ENCODE results near the gene RCAN3.

RCAN3 gene

GRCh38 chr1:24505816-24506215 is 3.2 kb downstream of the RCAN3 start:
- no peak for ATAC-seq
- TF ChIP-seq OSR1 (CRISPR knock-in tag; IDR thresholded peaks at IDR 0.05) (no peak), TSHZ2 (CRISPR knock-in tag; IDR thresholded peaks at IDR 0.05) (no peak), TCF4 (CRISPR knock-in tag; IDR thresholded peaks at IDR 0.05; ENCODE audit: borderline replicate concordance) (no peak), ZNF565 (CRISPR knock-in tag; conservative IDR thresholded peaks at IDR 0.05; ENCODE audit: low read depth) (no peak), SNAI2 (CRISPR knock-in tag; IDR thresholded peaks at IDR 0.05) (no peak), RARB (CRISPR knock-in tag; IDR thresholded peaks at IDR 0.05) (no peak), GLIS3 (CRISPR knock-in tag; IDR thresholded peaks at IDR 0.05) (no peak), ZNF8 (CRISPR knock-in tag; IDR thresholded peaks at IDR 0.05) (no peak), CREB5 (CRISPR knock-in tag; IDR thresholded peaks at IDR 0.05; ENCODE audit: low read depth) (no peak), ZNF70 (CRISPR knock-in tag; IDR thresholded peaks at IDR 0.05) (no peak), ISL1 (CRISPR knock-in tag; IDR thresholded peaks at IDR 0.05) (no peak), PATZ1 (CRISPR knock-in tag; IDR thresholded peaks at IDR 0.05; ENCODE audit: borderline replicate concordance) (no peak), TOX (CRISPR knock-in tag; IDR thresholded peaks at IDR 0.05; ENCODE audit: borderline replicate concordance) (no peak), ZFP30 (CRISPR knock-in tag; IDR thresholded peaks at IDR 0.05) (no peak), ZFP3 (CRISPR knock-in tag; IDR thresholded peaks at IDR 0.05) (no peak)
- TF ChIP-seq, protein P1, sequence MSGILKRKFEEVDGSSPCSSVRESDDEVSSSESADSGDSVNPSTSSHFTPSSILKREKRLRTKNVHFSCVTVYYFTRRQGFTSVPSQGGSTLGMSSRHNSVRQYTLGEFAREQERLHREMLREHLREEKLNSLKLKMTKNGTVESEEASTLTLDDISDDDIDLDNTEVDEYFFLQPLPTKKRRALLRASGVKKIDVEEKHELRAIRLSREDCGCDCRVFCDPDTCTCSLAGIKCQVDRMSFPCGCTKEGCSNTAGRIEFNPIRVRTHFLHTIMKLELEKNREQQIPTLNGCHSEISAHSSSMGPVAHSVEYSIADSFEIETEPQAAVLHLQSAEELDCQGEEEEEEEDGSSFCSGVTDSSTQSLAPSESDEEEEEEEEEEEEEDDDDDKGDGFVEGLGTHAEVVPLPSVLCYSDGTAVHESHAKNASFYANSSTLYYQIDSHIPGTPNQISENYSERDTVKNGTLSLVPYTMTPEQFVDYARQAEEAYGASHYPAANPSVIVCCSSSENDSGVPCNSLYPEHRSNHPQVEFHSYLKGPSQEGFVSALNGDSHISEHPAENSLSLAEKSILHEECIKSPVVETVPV (CRISPR knock-in tag; IDR thresholded peaks at IDR 0.05) = no peak

GRCh38 chr1:24506691-24507381 is 4.2 kb downstream of the RCAN3 start:
- TF ChIP-seq SNAI2 (CRISPR knock-in tag; IDR thresholded peaks at IDR 0.05) (no peak), ZNF70 (CRISPR knock-in tag; IDR thresholded peaks at IDR 0.05) (no peak), ZFP3 (CRISPR knock-in tag; IDR thresholded peaks at IDR 0.05) (no peak), TSHZ2 (CRISPR knock-in tag; IDR thresholded peaks at IDR 0.05) (no peak), RARB (CRISPR knock-in tag; IDR thresholded peaks at IDR 0.05) (no peak), ZNF8 (CRISPR knock-in tag; IDR thresholded peaks at IDR 0.05) (no peak), ZNF565 (CRISPR knock-in tag; conservative IDR thresholded peaks at IDR 0.05; ENCODE audit: low read depth) (no peak), BACH2 (CRISPR knock-in tag; IDR thresholded peaks at IDR 0.05; ENCODE audit: borderline replicate concordance) (no peak), GLIS3 (CRISPR knock-in tag; IDR thresholded peaks at IDR 0.05) (no peak)
- TF ChIP-seq, protein P1 (CRISPR knock-in tag; IDR thresholded peaks at IDR 0.05) = no peak
- no peak for ATAC-seq
